Activated T-cell treated with anti-CD3 and anti-CD28 coated beads, Interleukin-2, amount 50 U/mL, for 24 hours (primary cell): ENCODE data around the gene AGPAT3.

Experiments
- DNase-seq: peaks from one replicate; pipeline ENCODE4 v3.0.0-alpha.2; 2020
- H3K27ac Mint-ChIP-seq: 2 replicates; pipeline ENCODE4 v1.8.0; 2020; ENCODE audit warnings: mild to moderate bottlenecking, mixed read lengths
- H3K27me3 Mint-ChIP-seq: 2 replicates; pipeline ENCODE4 v1.8.0; 2020; ENCODE audit warnings: mixed read lengths
- H3K36me3 Mint-ChIP-seq: 2 replicates; pipeline ENCODE4 v1.8.0; 2020; ENCODE audit warnings: low read depth, mixed read lengths
- H3K4me1 Mint-ChIP-seq: 2 replicates; pipeline ENCODE4 v1.8.0; 2020; ENCODE audit warnings: low read depth, mixed read lengths
- H3K4me3 Mint-ChIP-seq: 2 replicates; pipeline ENCODE4 v1.8.0; 2020; ENCODE audit warnings: mild to moderate bottlenecking, moderate library complexity, mixed read lengths
- H3K9me3 Mint-ChIP-seq: 2 replicates; pipeline ENCODE4 v1.8.0; 2020; ENCODE audit warnings: mixed read lengths

AGPAT3 gene

GRCh38 chr21:43911015-43911934 lies 46.3 kb downstream of the AGPAT3 start:
- Mint-ChIP-seq H3K4me3 (no peak overlapping the region), H3K9me3 (peaks cover 6% of the 10 kb centered on the region), H3K4me1 (peaks cover 25% of the 10 kb centered on the region), H3K27me3 (no peaks in the 10 kb centered on the region), H3K36me3 (peaks cover 56% of the 10 kb centered on the region), H3K27ac (no peak overlapping the region)
- DNase-seq: no peak

- no peak overlapping the region for H3K27ac Mint-ChIP-seq
- H3K27me3 Mint-ChIP-seq: no peaks in the 10 kb centered on the region
- no peak for DNase-seq
- H3K36me3 Mint-ChIP-seq: peaks cover 50% of the 10 kb centered on the region
- peaks cover 32% of the 10 kb centered on the region for H3K4me1 Mint-ChIP-seq
- H3K4me3 Mint-ChIP-seq: no peak overlapping the region
- H3K9me3 Mint-ChIP-seq: peaks cover 6% of the 10 kb centered on the region
Measured at GRCh38 chr21:43911935-43912487, 47.0 kb downstream of the AGPAT3 start.

DNA sequence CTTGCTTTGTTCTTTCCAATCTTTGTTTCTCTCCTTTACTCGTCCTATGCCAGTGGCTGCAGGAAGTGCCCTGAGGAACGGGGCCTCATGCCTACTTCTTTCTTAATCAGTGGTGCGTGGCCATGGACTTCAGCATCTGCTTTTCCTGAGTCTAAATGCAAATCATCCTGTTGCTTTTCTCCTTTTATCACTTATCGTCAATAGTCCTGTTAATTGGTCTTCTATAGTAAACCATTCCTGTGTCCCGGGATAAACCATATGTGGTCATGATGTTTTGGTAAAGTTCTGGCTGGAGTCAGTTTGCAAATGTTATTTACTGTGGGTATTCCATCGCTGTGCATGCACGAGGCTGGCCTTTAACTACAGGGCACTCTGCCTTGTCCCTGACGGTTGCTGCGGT lies 47.5 kb downstream of the AGPAT3 start:
- H3K36me3 Mint-ChIP-seq: peaks cover 46% of the 10 kb centered on the region
- no peak overlapping the region for H3K27ac Mint-ChIP-seq
- peaks cover 36% of the 10 kb centered on the region for H3K4me1 Mint-ChIP-seq
- no peak for DNase-seq
- H3K9me3 Mint-ChIP-seq: peaks cover 6% of the 10 kb centered on the region
- H3K4me3 Mint-ChIP-seq: no peak overlapping the region
- no peaks in the 10 kb centered on the region for H3K27me3 Mint-ChIP-seq

- peaks cover 6% of the 10 kb centered on the region for H3K9me3 Mint-ChIP-seq
- DNase-seq: no peak
- H3K36me3 Mint-ChIP-seq: peaks cover 42% of the 10 kb centered on the region
- peaks cover 37% of the 10 kb centered on the region for H3K4me1 Mint-ChIP-seq
- H3K27ac Mint-ChIP-seq: no peak overlapping the region
- H3K4me3 Mint-ChIP-seq: no peak overlapping the region
- no peaks in the 10 kb centered on the region for H3K27me3 Mint-ChIP-seq
Measured at GRCh38 chr21:43912910-43913309, 47.9 kb downstream of the AGPAT3 start.

DNA sequence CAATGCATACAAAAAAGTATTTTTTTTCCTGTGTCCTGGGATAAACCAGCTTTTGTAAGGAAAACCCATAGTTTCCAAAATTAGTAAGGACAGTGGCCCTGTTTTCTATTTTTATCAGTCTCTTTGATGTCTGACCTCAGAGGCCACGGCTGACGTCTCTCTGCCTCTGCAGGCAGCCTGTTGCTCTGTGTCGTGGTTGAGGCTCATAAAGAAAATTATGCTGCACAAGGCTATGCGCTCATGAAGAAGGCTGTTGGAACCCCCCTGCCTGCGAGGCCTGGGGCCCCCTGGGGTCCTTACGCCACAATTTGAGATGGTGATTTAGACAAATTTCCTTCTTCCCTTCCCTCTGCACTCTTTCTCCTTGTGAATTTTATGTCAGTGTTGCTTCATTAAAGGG lies 48.9 kb downstream of the AGPAT3 start:
- H3K4me3 Mint-ChIP-seq: no peak overlapping the region
- peaks cover 6% of the 10 kb centered on the region for H3K9me3 Mint-ChIP-seq
- peaks cover 37% of the 10 kb centered on the region for H3K36me3 Mint-ChIP-seq
- H3K27me3 Mint-ChIP-seq: no peaks in the 10 kb centered on the region
- no peak overlapping the region for H3K27ac Mint-ChIP-seq
- no peak for DNase-seq
- H3K4me1 Mint-ChIP-seq: peaks cover 46% of the 10 kb centered on the region

GRCh38 chr21:43916076-43916475 lies 51.1 kb downstream of the AGPAT3 start:
- DNase-seq: no peak
- H3K9me3 Mint-ChIP-seq: peaks cover 6% of the 10 kb centered on the region
- H3K27me3 Mint-ChIP-seq: no peaks in the 10 kb centered on the region
- peaks cover 54% of the 10 kb centered on the region for H3K4me1 Mint-ChIP-seq
- H3K36me3 Mint-ChIP-seq: peaks cover 27% of the 10 kb centered on the region
- peak overlapping the region; percentile 73 for H3K4me3 Mint-ChIP-seq
- H3K27ac Mint-ChIP-seq: no peak overlapping the region

GRCh38 chr21:43916691-43917514 lies 51.9 kb downstream of the AGPAT3 start:
- Mint-ChIP-seq H3K27me3 (no peaks in the 10 kb centered on the region), H3K36me3 (peaks cover 25% of the 10 kb centered on the region), H3K27ac (peak overlapping the region; percentile 75), H3K9me3 (peaks cover 6% of the 10 kb centered on the region), H3K4me3 (peak overlapping the region; percentile 73), H3K4me1 (peaks cover 62% of the 10 kb centered on the region)
- DNase-seq: peak; percentile 70

DNA sequence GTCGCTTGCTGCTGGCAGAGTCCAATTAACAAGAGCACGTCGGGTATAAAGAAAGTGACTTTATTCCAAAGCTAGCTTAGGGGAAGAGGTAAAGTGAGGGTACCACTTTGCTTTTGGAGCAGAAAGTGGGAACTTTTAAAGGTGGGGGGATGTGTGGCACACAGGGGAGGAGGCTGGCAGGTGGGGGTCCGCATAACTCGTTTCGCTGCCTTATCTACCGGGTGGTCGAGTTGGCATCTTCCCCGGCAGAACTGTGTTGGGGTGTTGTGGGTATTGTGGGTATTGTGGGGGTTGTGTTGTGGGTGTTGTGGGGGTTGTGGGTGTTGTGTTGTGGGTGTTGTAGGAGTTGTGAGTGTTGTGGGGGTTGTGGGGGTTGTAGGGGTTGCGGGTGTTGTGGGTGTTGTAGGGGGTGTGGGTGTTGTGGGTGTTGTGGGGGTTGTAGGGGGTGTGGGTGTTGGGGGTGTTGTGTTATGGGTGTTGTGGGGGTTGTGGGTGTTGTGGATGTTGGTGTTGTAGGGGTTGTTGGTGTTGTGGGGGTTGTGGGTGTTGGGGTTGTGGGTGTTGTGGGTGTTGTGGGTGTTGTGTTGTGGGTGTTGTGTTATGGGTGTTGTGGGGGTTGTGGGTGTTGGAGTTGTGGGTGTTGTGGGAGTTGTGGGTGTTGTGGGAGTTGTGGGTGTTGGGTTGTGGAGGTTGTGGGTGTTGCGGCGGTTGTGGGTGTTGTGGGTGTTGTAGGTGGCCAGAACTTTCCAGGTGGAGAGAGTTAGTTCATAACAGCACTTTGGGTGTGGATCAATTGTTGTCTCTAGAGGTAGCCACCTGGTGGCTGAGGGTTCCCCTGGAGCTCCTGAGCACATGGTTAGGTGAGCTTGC lies 52.7 kb downstream of the AGPAT3 start:
- Mint-ChIP-seq H3K9me3 (peaks cover under 1% of the 10 kb centered on the region), H3K27me3 (no peaks in the 10 kb centered on the region), H3K27ac (peak overlapping the region; percentile 81), H3K4me1 (peaks cover 69% of the 10 kb centered on the region), H3K4me3 (peak overlapping the region; percentile 73), H3K36me3 (peaks cover 20% of the 10 kb centered on the region)
- peak; percentile 55 for DNase-seq

GRCh38 chr21:43918385-43918947 lies 53.4 kb downstream of the AGPAT3 start:
- H3K27ac Mint-ChIP-seq: peak overlapping the region; percentile 81
- no peak for DNase-seq
- H3K9me3 Mint-ChIP-seq: no peaks in the 10 kb centered on the region
- H3K27me3 Mint-ChIP-seq: no peaks in the 10 kb centered on the region
- peaks cover 17% of the 10 kb centered on the region for H3K36me3 Mint-ChIP-seq
- H3K4me1 Mint-ChIP-seq: peaks cover 73% of the 10 kb centered on the region
- H3K4me3 Mint-ChIP-seq: peak overlapping the region; percentile 53

GRCh38 chr21:43919283-43919682 lies 54.3 kb downstream of the AGPAT3 start:
- H3K4me3 Mint-ChIP-seq: no peak overlapping the region
- no peaks in the 10 kb centered on the region for H3K9me3 Mint-ChIP-seq
- peaks cover 16% of the 10 kb centered on the region for H3K36me3 Mint-ChIP-seq
- H3K4me1 Mint-ChIP-seq: peaks cover 72% of the 10 kb centered on the region
- H3K27ac Mint-ChIP-seq: no peak overlapping the region
- DNase-seq: no peak
- H3K27me3 Mint-ChIP-seq: no peaks in the 10 kb centered on the region

DNA sequence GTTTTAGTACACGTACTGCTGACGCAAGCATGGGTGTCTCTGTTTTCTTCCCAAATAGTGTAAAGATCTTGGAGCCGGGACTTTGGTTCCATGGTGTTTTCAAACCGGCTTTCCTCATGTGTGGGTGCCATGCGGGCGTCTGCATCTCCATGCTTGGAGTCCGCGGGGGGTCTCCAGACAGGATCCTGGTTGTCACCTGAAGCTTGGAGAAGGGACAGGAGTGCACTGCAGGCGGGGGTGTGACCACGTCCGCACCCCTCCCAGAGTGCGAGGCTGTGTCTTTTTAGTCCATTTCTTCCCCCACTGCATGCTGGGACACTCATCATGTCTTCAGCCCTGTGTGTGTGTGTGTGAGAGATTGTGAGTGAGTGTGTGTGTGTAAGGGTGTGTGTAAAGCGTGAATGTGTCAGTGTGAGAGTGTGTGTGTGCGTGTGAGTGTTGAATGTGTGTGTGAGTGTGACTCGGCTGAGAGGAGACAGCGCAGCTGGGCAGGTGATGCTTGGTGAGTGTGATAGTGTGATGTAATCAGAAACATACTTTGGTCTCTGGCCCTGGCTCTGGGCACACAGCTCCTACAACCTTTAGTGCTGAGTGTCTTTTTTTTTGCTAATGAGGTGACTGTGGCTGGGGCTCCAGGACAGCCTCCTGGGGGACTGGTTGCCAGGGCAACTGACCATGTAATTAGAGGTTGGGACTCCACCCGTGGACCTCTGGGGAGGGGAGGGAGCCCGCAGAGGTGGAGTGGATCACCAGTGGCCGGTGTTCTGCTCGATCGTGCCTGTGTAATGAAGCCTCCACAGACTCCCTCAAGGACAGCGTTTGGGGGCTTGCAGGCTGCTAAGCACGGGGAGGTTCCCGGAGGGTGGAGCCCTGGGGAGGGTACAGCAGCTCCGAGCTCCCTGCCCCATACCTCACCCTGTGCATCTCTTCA lies 55.1 kb downstream of the AGPAT3 start:
- H3K36me3 Mint-ChIP-seq: peaks cover 25% of the 10 kb centered on the region
- no peak for DNase-seq
- H3K4me1 Mint-ChIP-seq: peaks cover 76% of the 10 kb centered on the region
- H3K4me3 Mint-ChIP-seq: no peak overlapping the region
- peak overlapping the region; percentile 93 for H3K27ac Mint-ChIP-seq
- H3K9me3 Mint-ChIP-seq: no peaks in the 10 kb centered on the region
- no peaks in the 10 kb centered on the region for H3K27me3 Mint-ChIP-seq

DNA sequence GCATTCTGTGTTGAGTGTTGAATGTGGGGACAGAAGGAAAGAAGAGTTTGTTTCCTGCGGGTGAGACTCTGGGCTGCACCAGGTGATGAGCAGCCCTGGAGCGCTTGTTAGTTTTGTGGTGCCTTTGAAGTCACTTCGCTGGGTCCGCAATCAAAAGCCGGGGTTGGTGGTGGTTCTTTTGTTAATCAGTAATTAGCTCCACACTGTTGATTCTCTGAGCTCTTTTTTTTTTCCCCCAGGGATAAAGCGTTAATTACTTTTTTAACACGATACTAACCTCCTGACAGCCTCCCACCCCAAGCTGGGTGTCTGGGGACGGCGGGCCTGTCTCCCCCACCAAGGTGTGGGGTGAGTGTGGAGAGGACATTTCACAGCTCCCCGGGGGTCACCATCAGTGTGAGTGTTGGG lies 56.6 kb downstream of the AGPAT3 start:
- Mint-ChIP-seq H3K27me3 (no peaks in the 10 kb centered on the region), H3K4me3 (peak overlapping the region; percentile 24), H3K9me3 (no peaks in the 10 kb centered on the region), H3K36me3 (peaks cover 36% of the 10 kb centered on the region), H3K27ac (peak overlapping the region; percentile 93), H3K4me1 (peaks cover 69% of the 10 kb centered on the region)
- peak; percentile 42 for DNase-seq
